ENCODE data around the gene PALMD. TPM values are rescaled to one million over a fixed set of nuclear protein-coding genes. Genes with fewer than 3 reads are reported as not detected.

PALMD gene
- total RNA-seq, 1 donor from 2014 or later = 34.4 TPM

DNA sequence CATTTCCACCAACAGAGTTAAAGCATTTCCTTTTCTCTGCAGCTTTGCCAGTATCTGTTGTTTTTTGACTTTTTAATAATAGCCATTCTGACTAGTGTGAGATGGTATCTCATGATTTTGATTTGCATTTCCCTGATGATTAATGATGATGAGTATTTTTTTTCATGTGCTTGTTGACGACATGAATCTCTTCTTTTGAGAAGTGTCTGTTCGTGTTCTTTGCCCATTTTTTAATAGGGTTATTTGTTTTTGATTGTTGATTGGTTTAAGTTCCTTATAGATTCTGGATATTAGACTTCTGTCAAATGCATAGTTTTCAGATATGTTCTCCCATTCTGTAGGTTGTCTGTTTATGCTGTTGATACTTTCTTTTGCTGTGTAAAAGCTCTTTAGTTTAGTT, 37.9 kb upstream of the PALMD start:
- Histone ChIP-seq H3K27ac (no peak overlapping the region), H3K4me3 (no peak overlapping the region), H3K4me1 (no peaks in the 10 kb centered on the region), H3K27me3 (no peaks in the 10 kb centered on the region), H3K9me3 (no peaks in the 10 kb centered on the region), H3K36me3 (no peaks in the 10 kb centered on the region)
- TF ChIP-seq, protein P1, sequence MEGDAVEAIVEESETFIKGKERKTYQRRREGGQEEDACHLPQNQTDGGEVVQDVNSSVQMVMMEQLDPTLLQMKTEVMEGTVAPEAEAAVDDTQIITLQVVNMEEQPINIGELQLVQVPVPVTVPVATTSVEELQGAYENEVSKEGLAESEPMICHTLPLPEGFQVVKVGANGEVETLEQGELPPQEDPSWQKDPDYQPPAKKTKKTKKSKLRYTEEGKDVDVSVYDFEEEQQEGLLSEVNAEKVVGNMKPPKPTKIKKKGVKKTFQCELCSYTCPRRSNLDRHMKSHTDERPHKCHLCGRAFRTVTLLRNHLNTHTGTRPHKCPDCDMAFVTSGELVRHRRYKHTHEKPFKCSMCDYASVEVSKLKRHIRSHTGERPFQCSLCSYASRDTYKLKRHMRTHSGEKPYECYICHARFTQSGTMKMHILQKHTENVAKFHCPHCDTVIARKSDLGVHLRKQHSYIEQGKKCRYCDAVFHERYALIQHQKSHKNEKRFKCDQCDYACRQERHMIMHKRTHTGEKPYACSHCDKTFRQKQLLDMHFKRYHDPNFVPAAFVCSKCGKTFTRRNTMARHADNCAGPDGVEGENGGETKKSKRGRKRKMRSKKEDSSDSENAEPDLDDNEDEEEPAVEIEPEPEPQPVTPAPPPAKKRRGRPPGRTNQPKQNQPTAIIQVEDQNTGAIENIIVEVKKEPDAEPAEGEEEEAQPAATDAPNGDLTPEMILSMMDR (IDR thresholded peaks at IDR 0.05) = no peak
- no peak for DNase-seq (ENCODE audit: low spot score in 2 of 2)
- intact Hi-C loops (cut with DNase I) = no loop called here

DNA sequence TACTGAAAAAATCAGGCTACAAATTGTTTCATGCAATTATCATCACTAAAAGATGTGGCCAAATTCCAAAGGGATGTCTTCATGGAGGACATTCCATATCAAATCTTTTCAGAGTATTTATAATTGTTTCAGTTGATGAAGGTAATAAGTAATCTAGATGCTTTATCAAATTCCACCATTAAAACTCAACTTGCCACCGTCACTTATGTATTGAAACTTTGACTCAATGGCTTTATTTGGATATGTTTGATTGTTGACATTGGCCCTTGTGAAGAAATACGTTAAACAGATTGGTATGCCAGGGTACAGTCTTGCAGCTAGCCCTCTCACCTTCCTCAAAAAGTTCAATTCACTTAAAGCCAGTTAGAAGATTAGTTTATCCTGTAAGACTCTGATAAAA, 32.2 kb upstream of the PALMD start:
- intact Hi-C loops (cut with DNase I) = no loop called here
- Histone ChIP-seq H3K36me3 (no peaks in the 10 kb centered on the region), H3K9me3 (no peaks in the 10 kb centered on the region), H3K4me1 (no peaks in the 10 kb centered on the region), H3K27ac (no peak overlapping the region), H3K4me3 (no peak overlapping the region), H3K27me3 (no peaks in the 10 kb centered on the region)
- DNase-seq (ENCODE audit: low spot score in 2 of 2) = no peak
- TF ChIP-seq, protein P1 (IDR thresholded peaks at IDR 0.05) = no peak

DNA sequence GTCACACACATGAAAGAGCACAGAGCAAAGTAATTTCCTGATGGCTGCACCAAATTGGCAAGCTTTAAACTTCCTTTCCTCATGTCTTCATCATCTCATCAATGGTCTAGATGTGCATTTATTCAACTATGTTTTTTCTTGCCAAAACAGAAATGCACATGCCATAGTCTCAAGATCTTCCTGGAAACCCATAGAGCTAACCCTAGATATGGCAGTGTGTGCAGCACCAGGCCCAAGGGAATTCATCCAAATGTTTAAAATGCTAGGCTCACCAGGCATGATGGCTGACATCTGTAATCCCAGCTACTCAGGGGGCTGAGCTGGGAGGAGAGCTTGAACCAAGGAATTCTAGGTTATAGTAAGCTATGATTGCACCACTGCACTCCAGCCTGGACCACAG, 31.2 kb upstream of the PALMD start:
- TF ChIP-seq, protein P1 (IDR thresholded peaks at IDR 0.05) = no peak
- intact Hi-C loops (cut with DNase I) = no loop called here
- Histone ChIP-seq H3K27me3 (no peaks in the 10 kb centered on the region), H3K9me3 (no peaks in the 10 kb centered on the region), H3K27ac (no peak overlapping the region), H3K36me3 (no peaks in the 10 kb centered on the region), H3K4me3 (no peak overlapping the region), H3K4me1 (no peaks in the 10 kb centered on the region)
- no peak for DNase-seq (ENCODE audit: low spot score in 2 of 2)

DNA sequence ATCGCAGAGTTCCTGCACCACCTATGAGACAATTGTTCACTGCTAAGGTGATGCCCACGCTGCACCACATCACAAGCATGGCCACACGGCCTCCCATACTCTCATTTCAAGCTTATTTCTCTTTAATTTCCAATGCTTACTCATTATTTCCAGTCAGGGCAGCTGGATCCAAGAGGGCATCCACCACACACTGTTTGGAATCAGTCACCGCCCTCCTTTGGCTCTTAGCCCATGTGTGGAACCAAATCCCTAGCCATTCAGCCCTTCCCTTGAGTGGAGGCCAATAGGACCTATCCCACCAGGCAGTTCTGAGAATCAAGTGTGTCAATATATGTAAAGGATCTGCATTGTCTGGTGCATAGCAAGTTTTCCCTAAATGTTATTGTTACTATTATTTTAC, 26.3 kb upstream of the PALMD start:
- Histone ChIP-seq H3K27me3 (no peaks in the 10 kb centered on the region), H3K4me3 (no peak overlapping the region), H3K27ac (no peak overlapping the region), H3K9me3 (no peaks in the 10 kb centered on the region), H3K36me3 (no peaks in the 10 kb centered on the region), H3K4me1 (no peaks in the 10 kb centered on the region)
- intact Hi-C loops (cut with DNase I) = no loop called here
- TF ChIP-seq, protein P1 (IDR thresholded peaks at IDR 0.05) = no peak
- no peak for DNase-seq (ENCODE audit: low spot score in 2 of 2)

DNA sequence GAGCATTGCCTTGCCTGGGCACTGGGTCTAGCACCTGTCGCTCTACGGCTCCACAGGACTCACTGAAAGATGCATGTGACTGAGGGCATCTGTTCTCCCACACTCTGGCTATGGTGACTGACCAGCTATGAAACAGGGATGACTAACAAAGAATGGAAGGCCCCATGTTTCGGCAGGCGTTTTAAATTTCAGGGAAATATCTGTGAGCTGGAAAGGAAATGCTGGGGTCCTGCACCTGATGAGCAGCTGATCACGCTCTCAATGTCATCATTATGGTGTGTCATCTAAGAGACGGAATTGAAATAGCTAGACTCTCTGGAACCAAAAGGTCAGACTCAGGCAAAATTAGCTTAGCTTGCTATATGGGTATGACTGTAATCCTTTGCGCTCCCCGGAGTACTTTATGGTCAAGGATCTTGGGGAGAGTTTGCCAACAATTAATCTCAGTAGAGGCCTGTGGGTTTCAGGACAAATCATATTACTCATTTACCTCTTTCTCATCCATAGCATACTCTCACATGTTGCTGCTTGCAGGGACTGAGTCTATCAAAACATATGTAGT, 24.5 kb upstream of the PALMD start:
- intact Hi-C loops (cut with DNase I) = no loop called here
- H3K36me3 ChIP-seq = no peaks in the 10 kb centered on the region
- H3K27ac ChIP-seq = no peak overlapping the region
- no peak overlapping the region for H3K4me3 ChIP-seq
- TF ChIP-seq, protein P1 (IDR thresholded peaks at IDR 0.05) = no peak
- H3K9me3 ChIP-seq = no peaks in the 10 kb centered on the region
- no peak for DNase-seq (ENCODE audit: low spot score in 2 of 2)
- no peaks in the 10 kb centered on the region for H3K27me3 ChIP-seq
- H3K4me1 ChIP-seq = no peaks in the 10 kb centered on the region
